Measurements from ENCODE around the gene NUDT14. TPM values are rescaled to one million over a fixed set of nuclear protein-coding genes. Genes with fewer than 3 reads are reported as not detected.

Gene NUDT14
- total and polyA plus RNA-seq, 2 of the 4 experiments (the other 2 are of a cell fraction): 5.6 to 9.3 TPM

DNA sequence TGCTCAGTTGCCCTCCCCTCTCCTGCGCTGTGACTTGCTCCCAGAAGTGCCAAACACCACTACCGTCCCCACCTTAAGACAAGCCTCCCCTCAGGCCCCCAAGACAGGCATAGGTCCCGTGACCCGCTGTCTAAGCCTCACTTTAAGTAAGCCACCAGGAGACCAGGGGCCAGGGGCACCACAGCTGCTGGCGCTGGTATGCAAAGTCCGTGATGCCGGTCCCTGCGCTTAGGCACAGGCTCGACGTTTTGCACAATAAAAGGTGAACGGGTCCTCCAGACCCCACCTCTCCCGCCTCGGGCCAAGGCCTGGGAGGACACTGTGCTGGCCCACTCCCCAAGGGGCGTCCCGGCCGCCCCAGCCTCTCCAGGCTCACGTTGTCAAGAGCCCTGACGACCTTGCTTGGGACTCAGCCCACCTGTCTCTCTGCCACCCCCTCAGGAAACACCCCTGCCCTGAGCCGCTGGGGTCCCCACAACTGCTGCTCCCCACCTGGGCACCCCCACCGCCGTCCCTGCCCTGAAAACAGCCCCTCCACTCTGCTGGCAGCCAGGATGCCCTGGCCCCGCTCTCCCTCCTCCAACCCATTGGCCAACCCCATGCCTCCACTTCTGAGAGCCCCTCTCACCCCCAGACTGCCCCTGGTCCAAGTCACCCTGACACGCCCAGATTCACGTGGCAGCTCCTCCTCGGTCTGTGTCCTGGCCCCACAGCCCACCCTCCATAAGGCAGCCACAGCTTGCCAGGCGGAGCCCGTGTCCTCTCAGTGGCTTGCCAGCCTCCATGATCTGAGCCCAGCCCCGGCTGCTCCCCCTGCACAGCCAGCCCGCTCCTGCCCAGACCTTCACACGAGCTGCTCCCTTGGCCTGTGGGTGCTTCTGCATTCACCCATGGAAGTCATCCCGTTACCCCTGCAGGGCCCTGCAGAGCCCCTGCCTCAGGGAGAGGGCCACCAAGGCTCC is 24.4 kb downstream of the NUDT14 start (continued):
- no peak for TF ChIP-seq RFX5 (IDR thresholded peaks at IDR 0.05; ENCODE audit: low read depth, low read length)

DNA sequence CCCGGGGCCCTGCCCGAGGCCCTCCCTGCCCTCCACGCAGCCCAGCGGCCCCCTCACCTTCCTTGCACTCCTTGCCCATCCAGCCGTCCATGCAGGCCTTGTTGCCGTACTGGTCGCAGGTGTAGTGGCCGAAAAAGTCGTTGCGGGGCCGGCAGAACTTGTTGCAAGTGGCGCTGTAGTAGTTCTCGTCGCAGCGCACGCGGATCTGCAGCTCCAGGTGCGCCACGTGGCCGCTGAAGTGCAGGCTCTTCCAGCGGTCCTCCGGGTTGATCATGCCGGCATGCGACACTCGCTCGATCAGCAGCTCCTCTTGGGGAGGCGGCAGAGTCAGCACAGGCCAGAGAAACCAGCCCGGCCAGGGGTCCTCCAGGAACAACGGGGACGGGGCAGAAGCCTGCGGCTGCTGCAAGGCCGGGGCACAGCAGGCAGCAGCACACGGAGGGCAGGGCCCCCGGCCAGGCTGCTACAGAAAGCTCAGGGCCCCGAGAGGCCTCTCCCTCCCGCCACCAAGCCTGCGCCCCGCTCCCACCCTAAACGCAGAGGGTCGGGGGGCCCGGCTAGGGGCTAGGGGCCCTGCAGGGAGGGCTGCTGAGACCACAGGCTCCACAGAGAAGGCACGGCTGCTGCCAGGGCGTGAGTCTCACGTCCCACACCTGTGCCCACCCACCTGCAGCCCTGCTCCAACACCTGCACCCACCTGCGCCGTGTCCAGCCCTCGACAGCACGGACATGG is 25.3 kb downstream of the NUDT14 start:
- intact Hi-C loops (cut with micrococcal nuclease) (no loop called here), in situ Hi-C loops (cut with MboI; ENCODE audit: low sequenced_read_pairs) (no loop called here), dilution Hi-C loops (cut with HindIII; ENCODE audit: low sequenced_read_pairs, unreplicated experiment) (no loop called here)
- Histone ChIP-seq H3K4me3 (ENCODE audit: insufficient read depth, low read depth, low read length) (no peak overlapping the region), H2AFZ (replicated peaks; ENCODE audit: low read length, poor library complexity) (no peak overlapping the region), H3K4ac (ENCODE audit: low read depth, low read length) (no peak overlapping the region), H3K27me3 (ENCODE audit: control insufficient read depth, insufficient read depth, low read length) (peaks cover 8% of the 10 kb centered on the region; the same call in 1 of the 2 replicates), H2AK9ac (replicated peaks; ENCODE audit: low read depth, low read length, poor library complexity) (no peak overlapping the region), H2BK20ac (ENCODE audit: low read depth, low read length) (no peak overlapping the region), H2AK5ac (ENCODE audit: low read depth, low read length) (no peak overlapping the region), H4K20me1 (ENCODE audit: insufficient read depth, low read length) (no peaks in the 10 kb centered on the region), H4K5ac (ENCODE audit: low read depth, low read length) (no peak overlapping the region), H2BK15ac (ENCODE audit: low read depth, low read length) (no peak overlapping the region), H3K9me1 (ENCODE audit: insufficient read depth, low read length) (no peaks in the 10 kb centered on the region), H3K56ac (ENCODE audit: extremely low read depth, insufficient read depth, low read length) (no peak overlapping the region), H4K8ac (ENCODE audit: low read depth in 2 of 2, low read length in 2 of 2) (no peak overlapping the region), H3K9me3 (ENCODE audit: control insufficient read depth, insufficient read depth, low read length) (no peaks in the 10 kb centered on the region), H3K79me1 (ENCODE audit: low read depth in 1 of 2, low read length in 2 of 2) (no peaks in the 10 kb centered on the region), H3K23ac (ENCODE audit: low read depth, low read length) (no peak overlapping the region), H2BK120ac (ENCODE audit: low read depth, low read length) (no peak overlapping the region), H3K27ac (ENCODE audit: insufficient read depth, low read length) (no peak overlapping the region), H3K4me1 (ENCODE audit: control insufficient read depth, insufficient read depth, low read length) (no peaks in the 10 kb centered on the region), H3K9ac (ENCODE audit: low read depth, low read length) (no peak overlapping the region), H4K91ac (ENCODE audit: insufficient read depth, low read depth, low read length) (no peak overlapping the region), H3K4me2 (ENCODE audit: low read depth, low read length) (no peak overlapping the region), H3K14ac (replicated peaks; ENCODE audit: low read depth, low read length) (no peak overlapping the region), H2BK5ac (ENCODE audit: low read depth, low read length, poor library complexity, severe bottlenecking) (no peak overlapping the region), H3K36me3 (ENCODE audit: control insufficient read depth, insufficient read depth, low read length) (no peaks in the 10 kb centered on the region), H3K18ac (ENCODE audit: low read depth, low read length) (no peak overlapping the region)
- ChIA-PET CTCF (no interaction called here), POLR2A (ENCODE audit: unreplicated experiment) (no interaction called here)
- 52% methylated on average over 33 of the region's 48 CpGs; no CpG with 5 or more reads in 1 of the 2 experiments for WGBS, 2 experiments (ENCODE audit: extremely low coverage in 2 of 2, insufficient read length in 1 of 2)
- BruUV-seq (replicated peaks): no TSS peak
- ATAC-seq (ENCODE audit: low read depth) (no peak), DNase-seq (no peak)
- TF ChIP-seq RCOR1 (IDR thresholded peaks at IDR 0.05; ENCODE audit: insufficient replicate concordance, low read length) (no peak), MXI1 (IDR thresholded peaks at IDR 0.05; ENCODE audit: borderline replicate concordance, low read depth, low read length) (no peak), RFX5 (IDR thresholded peaks at IDR 0.05; ENCODE audit: low read depth, low read length) (no peak), MAZ (IDR thresholded peaks at IDR 0.05; ENCODE audit: borderline replicate concordance, low read depth, low read length) (no peak), POLR2A (IDR thresholded peaks at IDR 0.05; ENCODE audit: low read depth, low read length) (no peak), MAFK (IDR thresholded peaks at IDR 0.05; ENCODE audit: low read depth, low read length) (no peak), FOS (IDR thresholded peaks at IDR 0.05; ENCODE audit: low read depth, low read length) (no peak), CHD1 (IDR thresholded peaks at IDR 0.05; ENCODE audit: low read depth, low read length) (no peak)
- TF ChIP-seq, protein P1, sequence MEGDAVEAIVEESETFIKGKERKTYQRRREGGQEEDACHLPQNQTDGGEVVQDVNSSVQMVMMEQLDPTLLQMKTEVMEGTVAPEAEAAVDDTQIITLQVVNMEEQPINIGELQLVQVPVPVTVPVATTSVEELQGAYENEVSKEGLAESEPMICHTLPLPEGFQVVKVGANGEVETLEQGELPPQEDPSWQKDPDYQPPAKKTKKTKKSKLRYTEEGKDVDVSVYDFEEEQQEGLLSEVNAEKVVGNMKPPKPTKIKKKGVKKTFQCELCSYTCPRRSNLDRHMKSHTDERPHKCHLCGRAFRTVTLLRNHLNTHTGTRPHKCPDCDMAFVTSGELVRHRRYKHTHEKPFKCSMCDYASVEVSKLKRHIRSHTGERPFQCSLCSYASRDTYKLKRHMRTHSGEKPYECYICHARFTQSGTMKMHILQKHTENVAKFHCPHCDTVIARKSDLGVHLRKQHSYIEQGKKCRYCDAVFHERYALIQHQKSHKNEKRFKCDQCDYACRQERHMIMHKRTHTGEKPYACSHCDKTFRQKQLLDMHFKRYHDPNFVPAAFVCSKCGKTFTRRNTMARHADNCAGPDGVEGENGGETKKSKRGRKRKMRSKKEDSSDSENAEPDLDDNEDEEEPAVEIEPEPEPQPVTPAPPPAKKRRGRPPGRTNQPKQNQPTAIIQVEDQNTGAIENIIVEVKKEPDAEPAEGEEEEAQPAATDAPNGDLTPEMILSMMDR (conservative IDR thresholded peaks at IDR 0.05; ENCODE audit: low read depth, low read length): no peak
